ENCODE results near the gene TLX2. TPM values are rescaled to one million over a fixed set of nuclear protein-coding genes. Genes with fewer than 3 reads are reported as not detected.

The TLX2 gene
- total and polyA plus RNA-seq, 2 of the 13 experiments (the other 11 are each of a cell fraction or from before 2014, with no cell fraction given), result 0.05 to 0.20 TPM

DNA sequence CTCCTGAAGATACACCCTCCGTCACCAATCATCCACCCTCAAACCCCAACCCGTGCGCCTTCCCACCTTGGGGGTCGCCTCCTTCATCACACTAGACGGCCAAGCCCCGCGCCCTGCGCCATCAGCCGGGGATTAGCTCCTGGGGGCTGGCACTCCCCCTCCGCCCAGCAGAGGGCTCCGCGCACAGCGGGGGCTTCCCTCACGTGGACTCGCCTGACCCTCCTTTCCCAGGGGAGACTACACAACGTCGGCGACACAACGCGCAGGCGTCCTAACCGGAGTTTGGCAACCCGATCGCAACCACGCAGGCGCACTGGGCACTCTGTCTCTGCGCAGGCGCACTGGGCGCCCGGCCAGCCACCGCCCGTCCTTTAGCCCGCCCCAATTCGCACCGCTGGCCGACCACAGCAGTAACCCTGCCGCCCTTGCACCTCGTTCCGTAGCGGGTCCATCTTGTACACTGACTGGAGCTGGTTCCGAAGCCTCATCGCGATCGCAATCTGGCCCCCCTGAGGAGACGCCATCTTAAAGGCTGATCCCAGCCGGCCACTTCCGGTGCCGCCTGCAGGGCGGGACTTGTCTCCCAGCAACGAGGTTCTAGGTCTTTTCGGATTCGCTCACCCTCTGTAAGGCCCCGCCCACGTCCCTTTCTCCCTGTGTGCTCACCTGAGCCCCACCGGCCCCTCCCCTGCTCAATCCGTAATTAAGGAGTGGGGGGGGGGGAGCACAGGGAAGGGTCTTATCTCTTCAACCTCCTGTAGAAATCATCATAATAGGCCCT is 6.9 kb upstream of the TLX2 start, which contains the start of gene PCGF1 (continued):
- TF ChIP-seq ZNF557 (CRISPR knock-in tag; IDR thresholded peaks at IDR 0.05) (peak; percentile 53; the same call in 1 of the 2 replicates), NFIB (CRISPR knock-in tag; IDR thresholded peaks at IDR 0.05; ENCODE audit: borderline replicate concordance) (no peak), RFXANK (CRISPR knock-in tag; IDR thresholded peaks at IDR 0.05) (no peak; the same call in 1 of the 2 replicates), ZNF549 (CRISPR knock-in tag; IDR thresholded peaks at IDR 0.05) (no peak), GATAD1 (CRISPR knock-in tag; IDR thresholded peaks at IDR 0.05) (peak; percentile 93), RELA (CRISPR knock-in tag; IDR thresholded peaks at IDR 0.05) (no peak), TSC22D2 (CRISPR knock-in tag; IDR thresholded peaks at IDR 0.05; ENCODE audit: borderline replicate concordance) (peak; percentile 76; the same call in 1 of the 2 replicates), ZNF598 (CRISPR knock-in tag; IDR thresholded peaks at IDR 0.05; ENCODE audit: borderline replicate concordance) (no peak), PAWR (CRISPR knock-in tag; IDR thresholded peaks at IDR 0.05; ENCODE audit: borderline replicate concordance) (0 out of 2 replicates have a peak, but pooled peaks have one; percentile 37), ZNF207 (IDR thresholded peaks at IDR 0.05; ENCODE audit: borderline replicate concordance) (no peak), AGO1 (IDR thresholded peaks at IDR 0.05; ENCODE audit: low read depth, low read length, poor library complexity, severe bottlenecking) (peak; percentile 98), FOXK2 (IDR thresholded peaks at IDR 0.05) (0 out of 2 replicates have a peak, but pooled peaks have one; percentile 40), PHF20 (CRISPR knock-in tag; IDR thresholded peaks at IDR 0.05) (peak; percentile 87), ZNF333 (CRISPR knock-in tag; IDR thresholded peaks at IDR 0.05; ENCODE audit: borderline replicate concordance) (peak; percentile 28; the same call in 1 of the 2 replicates), ZNF570 (CRISPR knock-in tag; IDR thresholded peaks at IDR 0.05; ENCODE audit: borderline replicate concordance) (no peak), ZNF563 (CRISPR knock-in tag; IDR thresholded peaks at IDR 0.05) (peak; percentile 77; the same call in 1 of the 2 replicates)
- TF ChIP-seq, protein P1, sequence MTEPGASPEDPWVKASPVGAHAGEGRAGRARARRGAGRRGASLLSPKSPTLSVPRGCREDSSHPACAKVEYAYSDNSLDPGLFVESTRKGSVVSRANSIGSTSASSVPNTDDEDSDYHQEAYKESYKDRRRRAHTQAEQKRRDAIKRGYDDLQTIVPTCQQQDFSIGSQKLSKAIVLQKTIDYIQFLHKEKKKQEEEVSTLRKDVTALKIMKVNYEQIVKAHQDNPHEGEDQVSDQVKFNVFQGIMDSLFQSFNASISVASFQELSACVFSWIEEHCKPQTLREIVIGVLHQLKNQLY (CRISPR knock-in tag; IDR thresholded peaks at IDR 0.05), result peak; percentile 61
- TF ChIP-seq, protein P2, sequence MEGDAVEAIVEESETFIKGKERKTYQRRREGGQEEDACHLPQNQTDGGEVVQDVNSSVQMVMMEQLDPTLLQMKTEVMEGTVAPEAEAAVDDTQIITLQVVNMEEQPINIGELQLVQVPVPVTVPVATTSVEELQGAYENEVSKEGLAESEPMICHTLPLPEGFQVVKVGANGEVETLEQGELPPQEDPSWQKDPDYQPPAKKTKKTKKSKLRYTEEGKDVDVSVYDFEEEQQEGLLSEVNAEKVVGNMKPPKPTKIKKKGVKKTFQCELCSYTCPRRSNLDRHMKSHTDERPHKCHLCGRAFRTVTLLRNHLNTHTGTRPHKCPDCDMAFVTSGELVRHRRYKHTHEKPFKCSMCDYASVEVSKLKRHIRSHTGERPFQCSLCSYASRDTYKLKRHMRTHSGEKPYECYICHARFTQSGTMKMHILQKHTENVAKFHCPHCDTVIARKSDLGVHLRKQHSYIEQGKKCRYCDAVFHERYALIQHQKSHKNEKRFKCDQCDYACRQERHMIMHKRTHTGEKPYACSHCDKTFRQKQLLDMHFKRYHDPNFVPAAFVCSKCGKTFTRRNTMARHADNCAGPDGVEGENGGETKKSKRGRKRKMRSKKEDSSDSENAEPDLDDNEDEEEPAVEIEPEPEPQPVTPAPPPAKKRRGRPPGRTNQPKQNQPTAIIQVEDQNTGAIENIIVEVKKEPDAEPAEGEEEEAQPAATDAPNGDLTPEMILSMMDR (CRISPR knock-in tag; IDR thresholded peaks at IDR 0.05), result peak; percentile 98
- TF ChIP-seq, protein P3, sequence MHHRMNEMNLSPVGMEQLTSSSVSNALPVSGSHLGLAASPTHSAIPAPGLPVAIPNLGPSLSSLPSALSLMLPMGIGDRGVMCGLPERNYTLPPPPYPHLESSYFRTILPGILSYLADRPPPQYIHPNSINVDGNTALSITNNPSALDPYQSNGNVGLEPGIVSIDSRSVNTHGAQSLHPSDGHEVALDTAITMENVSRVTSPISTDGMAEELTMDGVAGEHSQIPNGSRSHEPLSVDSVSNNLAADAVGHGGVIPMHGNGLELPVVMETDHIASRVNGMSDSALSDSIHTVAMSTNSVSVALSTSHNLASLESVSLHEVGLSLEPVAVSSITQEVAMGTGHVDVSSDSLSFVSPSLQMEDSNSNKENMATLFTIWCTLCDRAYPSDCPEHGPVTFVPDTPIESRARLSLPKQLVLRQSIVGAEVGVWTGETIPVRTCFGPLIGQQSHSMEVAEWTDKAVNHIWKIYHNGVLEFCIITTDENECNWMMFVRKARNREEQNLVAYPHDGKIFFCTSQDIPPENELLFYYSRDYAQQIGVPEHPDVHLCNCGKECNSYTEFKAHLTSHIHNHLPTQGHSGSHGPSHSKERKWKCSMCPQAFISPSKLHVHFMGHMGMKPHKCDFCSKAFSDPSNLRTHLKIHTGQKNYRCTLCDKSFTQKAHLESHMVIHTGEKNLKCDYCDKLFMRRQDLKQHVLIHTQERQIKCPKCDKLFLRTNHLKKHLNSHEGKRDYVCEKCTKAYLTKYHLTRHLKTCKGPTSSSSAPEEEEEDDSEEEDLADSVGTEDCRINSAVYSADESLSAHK (CRISPR knock-in tag; IDR thresholded peaks at IDR 0.05; ENCODE audit: borderline replicate concordance), result no peak
- TF ChIP-seq, protein P4, sequence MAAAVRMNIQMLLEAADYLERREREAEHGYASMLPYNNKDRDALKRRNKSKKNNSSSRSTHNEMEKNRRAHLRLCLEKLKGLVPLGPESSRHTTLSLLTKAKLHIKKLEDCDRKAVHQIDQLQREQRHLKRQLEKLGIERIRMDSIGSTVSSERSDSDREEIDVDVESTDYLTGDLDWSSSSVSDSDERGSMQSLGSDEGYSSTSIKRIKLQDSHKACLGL (CRISPR knock-in tag; IDR thresholded peaks at IDR 0.05), result peak; percentile 77
- TF ChIP-seq, protein P5, sequence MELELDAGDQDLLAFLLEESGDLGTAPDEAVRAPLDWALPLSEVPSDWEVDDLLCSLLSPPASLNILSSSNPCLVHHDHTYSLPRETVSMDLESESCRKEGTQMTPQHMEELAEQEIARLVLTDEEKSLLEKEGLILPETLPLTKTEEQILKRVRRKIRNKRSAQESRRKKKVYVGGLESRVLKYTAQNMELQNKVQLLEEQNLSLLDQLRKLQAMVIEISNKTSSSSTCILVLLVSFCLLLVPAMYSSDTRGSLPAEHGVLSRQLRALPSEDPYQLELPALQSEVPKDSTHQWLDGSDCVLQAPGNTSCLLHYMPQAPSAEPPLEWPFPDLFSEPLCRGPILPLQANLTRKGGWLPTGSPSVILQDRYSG (CRISPR knock-in tag; IDR thresholded peaks at IDR 0.05), result 0 out of 2 replicates have a peak, but pooled peaks have one; percentile 28
- TF ChIP-seq, protein P6, sequence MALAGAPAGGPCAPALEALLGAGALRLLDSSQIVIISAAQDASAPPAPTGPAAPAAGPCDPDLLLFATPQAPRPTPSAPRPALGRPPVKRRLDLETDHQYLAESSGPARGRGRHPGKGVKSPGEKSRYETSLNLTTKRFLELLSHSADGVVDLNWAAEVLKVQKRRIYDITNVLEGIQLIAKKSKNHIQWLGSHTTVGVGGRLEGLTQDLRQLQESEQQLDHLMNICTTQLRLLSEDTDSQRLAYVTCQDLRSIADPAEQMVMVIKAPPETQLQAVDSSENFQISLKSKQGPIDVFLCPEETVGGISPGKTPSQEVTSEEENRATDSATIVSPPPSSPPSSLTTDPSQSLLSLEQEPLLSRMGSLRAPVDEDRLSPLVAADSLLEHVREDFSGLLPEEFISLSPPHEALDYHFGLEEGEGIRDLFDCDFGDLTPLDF (CRISPR knock-in tag; IDR thresholded peaks at IDR 0.05), result 0 out of 2 replicates have a peak, but pooled peaks have one; percentile 59

Measured in HepG2 (cell line).